H9 (cell line): ENCODE results near the gene B4GALNT4. TPM values are rescaled to one million over a fixed set of nuclear protein-coding genes. Genes with fewer than 3 reads are reported as not detected.

ENCODE experiments used
- DNase-seq: peaks from one replicate; pipeline ENCODE4 v3.0.0-alpha.2; 2017
- H2AFZ ChIP-seq: one replicate; pipeline ENCODE4 v1.6.1; 2013; ENCODE audit warnings: mild to moderate bottlenecking, low read length, control low read depth, moderate library complexity
- H2AK5ac ChIP-seq: 2 replicates; pipeline ENCODE4 v1.6.1; 2013; ENCODE audit warnings: low read length, control low read depth, mixed read lengths; ENCODE audit not compliant: insufficient read length
- H2BK120ac ChIP-seq: one replicate; pipeline ENCODE4 v1.6.1; 2013; ENCODE audit warnings: low read depth, mild to moderate bottlenecking, low read length, control low read depth, inconsistent platforms; ENCODE audit not compliant: poor library complexity, severe bottlenecking
- H2BK12ac ChIP-seq: 2 replicates; pipeline ENCODE4 v1.6.1; 2013; ENCODE audit warnings: low read length, control low read depth, mixed read lengths, low read depth; ENCODE audit not compliant: insufficient read length
- H2BK15ac ChIP-seq: 2 replicates; pipeline ENCODE4 v1.6.1; 2013; ENCODE audit warnings: low read depth, low read length, control low read depth
- H2BK20ac ChIP-seq: one replicate; pipeline ENCODE4 v1.6.1; 2013; ENCODE audit warnings: low read depth, mild to moderate bottlenecking, low read length, control low read depth, inconsistent platforms; ENCODE audit not compliant: poor library complexity, severe bottlenecking
- H2BK5ac ChIP-seq: 2 replicates; pipeline ENCODE4 v1.6.1; 2013; ENCODE audit warnings: low read length, control low read depth, mixed read lengths; ENCODE audit not compliant: insufficient read length
- H3K14ac ChIP-seq: 2 replicates; pipeline ENCODE4 v1.6.1; 2013; ENCODE audit warnings: low read length, control low read depth; ENCODE audit not compliant: insufficient read depth
- H3K18ac ChIP-seq: 2 replicates; pipeline ENCODE4 v1.6.1; 2013; ENCODE audit warnings: low read depth, mild to moderate bottlenecking, mixed read lengths, low read length, control low read depth; ENCODE audit not compliant: insufficient read length
- H3K23ac ChIP-seq: 2 replicates; pipeline ENCODE4 v1.6.1; 2013; ENCODE audit warnings: low read length, control low read depth, mixed read lengths, low read depth; ENCODE audit not compliant: insufficient read length
- H3K23me2 ChIP-seq: 2 replicates; pipeline ENCODE4 v1.6.1; 2013; ENCODE audit warnings: low read depth, mild to moderate bottlenecking, mixed read lengths, low read length, control low read depth; ENCODE audit not compliant: insufficient read length, poor library complexity, severe bottlenecking
- H3K27ac ChIP-seq: 2 replicates; pipeline ENCODE4 v1.5.1; 2013; ENCODE audit warnings: low read length, control low read depth, mixed read lengths, low read depth; ENCODE audit not compliant: insufficient read length
- H3K27me3 ChIP-seq: 2 replicates; pipeline ENCODE4 v1.6.1; 2013; ENCODE audit warnings: low read length, control low read depth, inconsistent platforms; ENCODE audit not compliant: insufficient read depth
- H3K4ac ChIP-seq: 2 replicates; pipeline ENCODE4 v1.6.1; 2013; ENCODE audit warnings: low read depth, mild to moderate bottlenecking, control low read depth, inconsistent platforms, low read length, moderate library complexity
- H3K4me1 ChIP-seq: 2 replicates; pipeline ENCODE4 v1.6.1; 2013; ENCODE audit warnings: low read length, control low read depth, inconsistent platforms; ENCODE audit not compliant: insufficient read depth
- H3K4me2 ChIP-seq: 2 replicates; pipeline ENCODE4 v1.6.1; 2013; ENCODE audit warnings: low read length, control low read depth, mixed read lengths; ENCODE audit not compliant: insufficient read length, insufficient read depth
- H3K56ac ChIP-seq: 2 replicates; pipeline ENCODE4 v1.6.1; 2013; ENCODE audit warnings: low read depth, mild to moderate bottlenecking, mixed read lengths, low read length, control low read depth; ENCODE audit not compliant: insufficient read length
- H3K79me1 ChIP-seq: 2 replicates; pipeline ENCODE4 v1.6.1; 2013; ENCODE audit warnings: low read depth, mild to moderate bottlenecking, moderate library complexity, low read length, control low read depth, inconsistent platforms; ENCODE audit not compliant: insufficient read depth, poor library complexity, severe bottlenecking
- H3K79me2 ChIP-seq: 2 replicates; pipeline ENCODE4 v1.6.1; 2013; ENCODE audit warnings: low read length, control low read depth, inconsistent platforms; ENCODE audit not compliant: insufficient read depth
- H3K9ac ChIP-seq: 2 replicates; pipeline ENCODE4 v1.6.1; 2013; ENCODE audit warnings: low read length, control low read depth, mixed read lengths; ENCODE audit not compliant: insufficient read length; ENCODE audit errors: extremely low read depth
- H3K9me3 ChIP-seq: one replicate; pipeline ENCODE4 v1.6.1; 2013; ENCODE audit warnings: low read depth, low read length, inconsistent platforms; ENCODE audit not compliant: control insufficient read depth
- H3T11ph ChIP-seq: one replicate; pipeline ENCODE4 v1.6.1; 2013; ENCODE audit warnings: mild to moderate bottlenecking, low read length, control low read depth, inconsistent platforms
- H4K20me1 ChIP-seq: one replicate; pipeline ENCODE4 v1.6.1; 2013; ENCODE audit not compliant: control insufficient read depth, insufficient read length, insufficient read depth
- H4K5ac ChIP-seq: 2 replicates; pipeline ENCODE4 v1.6.1; 2013; ENCODE audit warnings: low read depth, mild to moderate bottlenecking, mixed read lengths, low read length, control low read depth; ENCODE audit not compliant: insufficient read length
- H4K8ac ChIP-seq: replicated peaks from 2 replicates; pipeline ENCODE4 v1.6.1; 2013; ENCODE audit warnings: low read length, control low read depth, mixed read lengths, low read depth; ENCODE audit not compliant: insufficient read length
- H4K91ac ChIP-seq: 2 replicates; pipeline ENCODE4 v1.6.1; 2013; ENCODE audit warnings: low read depth, mild to moderate bottlenecking, moderate library complexity, mixed read lengths, low read length, control low read depth; ENCODE audit not compliant: insufficient read length
- H3K27ac Mint-ChIP-seq, 3 experiments: 2 replicates in 2 of 3; 3 replicates in 1 of 3; pipeline ENCODE4 v1.8.0; 2020 to 2021; ENCODE audit warnings: mixed read lengths in 3 of 3, mild to moderate bottlenecking in 1 of 3, moderate library complexity in 1 of 3
- H3K27me3 Mint-ChIP-seq: 2 replicates; pipeline ENCODE4 v1.8.0; 2021; ENCODE audit warnings: low read depth, mild to moderate bottlenecking, moderate library complexity, mixed read lengths
- H3K36me3 Mint-ChIP-seq, 3 experiments: 2 replicates in 2 of 3; 3 replicates in 1 of 3; pipeline ENCODE4 v1.8.0; 2020 to 2021; ENCODE audit warnings: low read depth in 3 of 3, mixed read lengths in 3 of 3; ENCODE audit not compliant: insufficient read depth in 1 of 3
- H3K4me1 Mint-ChIP-seq, 2 experiments: 2 replicates each; pipeline ENCODE4 v1.8.0; 2020; ENCODE audit warnings: mixed read lengths in 2 of 2
- H3K4me3 Mint-ChIP-seq, 2 experiments: 2 replicates in 1 of 2; 3 replicates in 1 of 2; pipeline ENCODE4 v1.8.0; 2020 to 2021; ENCODE audit warnings: mild to moderate bottlenecking in 2 of 2, mixed read lengths in 2 of 2, moderate library complexity in 1 of 2
- H3K9me3 Mint-ChIP-seq, 2 experiments: 2 replicates in 1 of 2; 3 replicates in 1 of 2; pipeline ENCODE4 v1.8.0; 2020; ENCODE audit warnings: mild to moderate bottlenecking in 2 of 2, mixed read lengths in 2 of 2, moderate library complexity in 1 of 2
- WGBS: extraction: QIAGEN DNeasy Blood & Tissue Kit; methylation state at CpG from one replicate; pipeline ENCODE4 v1.1.7; 2013; ENCODE audit warnings: missing lambda C conversion rate, low lambda C conversion rate, mixed read lengths; ENCODE audit not compliant: insufficient read length; ENCODE audit errors: extremely low coverage; 5-methylcytosine and 5-hydroxymethylcytosine counted together
- total RNA-seq: library from RNA; stranded (reverse); gene quantifications from 2 replicates; pipeline ENCODE4 v1.2.1, GENCODE V29; 2021
- TF ChIP-seq, protein P1 (sequence below): fragments of 200-600 bp; sonication (generic); conservative IDR thresholded peaks from 3 replicates; pipeline ENCODE4 v1.8.0; 2021; ENCODE audit warnings: antibody characterized with exemption, mild to moderate bottlenecking

B4GALNT4 gene
- total RNA-seq, 1 experiment from 2014 or later, result 105 TPM

GRCh38 chr11:353179-353873 is 16.0 kb upstream of the B4GALNT4 start:
- Histone ChIP-seq H2AFZ (no peak overlapping the region), H3K9me3 (no peaks in the 10 kb centered on the region), H3K79me2 (no peaks in the 10 kb centered on the region), H3K27me3 (no peaks in the 10 kb centered on the region), H2BK20ac (no peak overlapping the region), H3K4ac (no peak overlapping the region), H3T11ph (no peak overlapping the region), H2BK120ac (no peak overlapping the region), H3K9ac (no peak overlapping the region), H3K23me2 (no peaks in the 10 kb centered on the region), H2BK15ac (no peak overlapping the region), H3K79me1 (no peaks in the 10 kb centered on the region), H2AK5ac (no peak overlapping the region), H3K14ac (no peak overlapping the region), H4K20me1 (no peaks in the 10 kb centered on the region), H3K27ac (no peak overlapping the region), H3K4me2 (no peak overlapping the region), H3K23ac (no peak overlapping the region), H4K8ac (no peak overlapping the region), H4K5ac (no peak overlapping the region), H4K91ac (no peak overlapping the region), H2BK12ac (no peak overlapping the region), H2BK5ac (no peak overlapping the region), H3K4me1 (no peaks in the 10 kb centered on the region), H3K18ac (no peak overlapping the region), H3K56ac (no peak overlapping the region)
- Mint-ChIP-seq H3K4me3 (no peak overlapping the region), H3K9me3 (peaks cover 4 to 6% of the 10 kb centered on the region in 2 experiments; a peak in 4 of 5 replicates), H3K27me3 (peaks cover 13% of the 10 kb centered on the region), H3K36me3 (peaks cover 0 to 7% (median 0%) of the 10 kb centered on the region in 3 experiments; a peak in 1 of 7 replicates), H3K27ac (peak overlapping the region in 2 of 3 experiments; percentile 42 to 87; a peak in 4 of 7 replicates), H3K4me1 (peaks cover 28 to 42% of the 10 kb centered on the region in 2 experiments)
- DNase-seq, result peak; percentile 63
- no CpG with 5 or more reads among the region's 16 CpGs for WGBS
- TF ChIP-seq, protein P1, sequence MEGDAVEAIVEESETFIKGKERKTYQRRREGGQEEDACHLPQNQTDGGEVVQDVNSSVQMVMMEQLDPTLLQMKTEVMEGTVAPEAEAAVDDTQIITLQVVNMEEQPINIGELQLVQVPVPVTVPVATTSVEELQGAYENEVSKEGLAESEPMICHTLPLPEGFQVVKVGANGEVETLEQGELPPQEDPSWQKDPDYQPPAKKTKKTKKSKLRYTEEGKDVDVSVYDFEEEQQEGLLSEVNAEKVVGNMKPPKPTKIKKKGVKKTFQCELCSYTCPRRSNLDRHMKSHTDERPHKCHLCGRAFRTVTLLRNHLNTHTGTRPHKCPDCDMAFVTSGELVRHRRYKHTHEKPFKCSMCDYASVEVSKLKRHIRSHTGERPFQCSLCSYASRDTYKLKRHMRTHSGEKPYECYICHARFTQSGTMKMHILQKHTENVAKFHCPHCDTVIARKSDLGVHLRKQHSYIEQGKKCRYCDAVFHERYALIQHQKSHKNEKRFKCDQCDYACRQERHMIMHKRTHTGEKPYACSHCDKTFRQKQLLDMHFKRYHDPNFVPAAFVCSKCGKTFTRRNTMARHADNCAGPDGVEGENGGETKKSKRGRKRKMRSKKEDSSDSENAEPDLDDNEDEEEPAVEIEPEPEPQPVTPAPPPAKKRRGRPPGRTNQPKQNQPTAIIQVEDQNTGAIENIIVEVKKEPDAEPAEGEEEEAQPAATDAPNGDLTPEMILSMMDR, result no peak
